Uterus (tissue), 2 donors: ENCODE measurements around the gene CCL1.

Experiments used
- POLR2A ChIP-seq, 2 donors: fragments of 450-650 bp; IDR thresholded peaks; one replicate each; pipeline ENCODE4 v1.6.1; 2016; ENCODE audit warnings: antibody characterized with exemption in 2 of 2, mild to moderate bottlenecking in 1 of 2, moderate library complexity in 1 of 2
- TF ChIP-seq, protein P1 (sequence below), 4 experiments: fragments of 200-600 bp in 2 of 4; fragments of 450-650 bp in 2 of 4; sonication (generic) in 2 of 4; IDR thresholded peaks; one replicate each; pipeline ENCODE4 v1.5.1; 2016 to 2019; ENCODE audit warnings: antibody characterized with exemption in 4 of 4, mild to moderate bottlenecking in 2 of 4, moderate library complexity in 1 of 4

DNA sequence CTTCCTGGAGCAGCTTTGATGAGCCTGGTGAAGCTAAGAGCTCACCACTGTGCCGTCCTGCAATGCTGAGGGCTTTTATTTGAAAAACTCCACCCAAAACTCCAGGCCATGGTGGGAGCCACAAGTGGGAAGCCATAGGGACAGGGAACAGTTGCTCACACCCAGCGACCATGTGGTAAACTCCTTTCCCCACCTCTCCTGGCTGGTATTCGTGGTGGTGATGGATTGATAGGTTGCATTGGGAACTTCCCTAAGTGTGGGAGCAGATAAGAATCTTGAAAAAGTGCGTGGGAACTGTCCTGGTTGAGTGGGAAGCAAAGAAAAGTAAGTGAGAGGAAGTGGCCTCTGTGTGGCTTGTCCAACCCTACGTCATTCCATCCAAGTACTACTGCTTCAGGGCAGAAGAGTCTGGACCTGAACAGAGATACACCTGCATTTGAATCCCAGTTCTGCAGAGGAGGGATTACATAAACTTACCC is at the start of gene CCL1:
- TF ChIP-seq, protein P1, sequence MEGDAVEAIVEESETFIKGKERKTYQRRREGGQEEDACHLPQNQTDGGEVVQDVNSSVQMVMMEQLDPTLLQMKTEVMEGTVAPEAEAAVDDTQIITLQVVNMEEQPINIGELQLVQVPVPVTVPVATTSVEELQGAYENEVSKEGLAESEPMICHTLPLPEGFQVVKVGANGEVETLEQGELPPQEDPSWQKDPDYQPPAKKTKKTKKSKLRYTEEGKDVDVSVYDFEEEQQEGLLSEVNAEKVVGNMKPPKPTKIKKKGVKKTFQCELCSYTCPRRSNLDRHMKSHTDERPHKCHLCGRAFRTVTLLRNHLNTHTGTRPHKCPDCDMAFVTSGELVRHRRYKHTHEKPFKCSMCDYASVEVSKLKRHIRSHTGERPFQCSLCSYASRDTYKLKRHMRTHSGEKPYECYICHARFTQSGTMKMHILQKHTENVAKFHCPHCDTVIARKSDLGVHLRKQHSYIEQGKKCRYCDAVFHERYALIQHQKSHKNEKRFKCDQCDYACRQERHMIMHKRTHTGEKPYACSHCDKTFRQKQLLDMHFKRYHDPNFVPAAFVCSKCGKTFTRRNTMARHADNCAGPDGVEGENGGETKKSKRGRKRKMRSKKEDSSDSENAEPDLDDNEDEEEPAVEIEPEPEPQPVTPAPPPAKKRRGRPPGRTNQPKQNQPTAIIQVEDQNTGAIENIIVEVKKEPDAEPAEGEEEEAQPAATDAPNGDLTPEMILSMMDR (IDR thresholded peaks at IDR 0.05): no peak
- TF ChIP-seq POLR2A (IDR thresholded peaks at IDR 0.05): no peak
